Measurements from ENCODE around the gene GORASP2. TPM values are rescaled to one million over a fixed set of nuclear protein-coding genes. Genes with fewer than 3 reads are reported as not detected.

The GORASP2 gene
- total and polyA plus RNA-seq, 2 of the 4 experiments (the other 2 are of a cell fraction) = 53.1 to 156 TPM

DNA sequence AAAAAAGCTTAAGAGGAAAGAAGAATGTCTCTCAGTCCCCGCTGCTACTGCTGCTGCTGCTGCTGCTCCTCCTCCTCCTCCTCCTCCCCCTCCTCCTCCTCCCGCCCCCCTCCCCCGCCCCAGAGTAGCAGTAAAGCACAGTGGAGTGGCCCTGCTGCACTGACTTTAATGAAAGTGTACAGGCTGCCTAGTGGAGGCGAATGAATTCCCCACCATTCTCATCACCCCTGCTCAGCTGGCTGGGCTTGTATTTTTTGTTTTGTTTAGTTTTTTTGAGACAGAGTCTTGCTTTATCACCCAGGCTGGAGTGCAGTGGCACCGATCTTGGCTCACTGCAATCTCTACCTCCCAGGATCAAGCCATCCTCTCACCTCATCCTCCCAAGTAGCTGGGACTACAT is 34.3 kb downstream of the GORASP2 start:
- CTCF ChIA-PET = no interaction called here
- H3K14ac ChIP-seq (replicated peaks; ENCODE audit: low read depth, low read length) = no peak overlapping the region
- H3K56ac ChIP-seq (ENCODE audit: extremely low read depth, insufficient read depth, low read length) = no peak overlapping the region
- H2BK120ac ChIP-seq (ENCODE audit: low read depth, low read length) = no peak overlapping the region
- H4K20me1 ChIP-seq (ENCODE audit: insufficient read depth, low read length) = peaks cover 23% of the 10 kb centered on the region
- peaks cover 3% of the 10 kb centered on the region; the same call in 1 of the 2 replicates for H3K4me1 ChIP-seq (ENCODE audit: control insufficient read depth, insufficient read depth, low read length)
- H3K4me3 ChIP-seq (ENCODE audit: insufficient read depth, low read depth, low read length) = no peak overlapping the region
- H2AK9ac ChIP-seq (replicated peaks; ENCODE audit: low read depth, low read length, poor library complexity) = no peak overlapping the region
- no peak overlapping the region for H2AFZ ChIP-seq (replicated peaks; ENCODE audit: low read length, poor library complexity)
- H3K27ac ChIP-seq (ENCODE audit: insufficient read depth, low read length) = no peak overlapping the region
- intact Hi-C loops (cut with micrococcal nuclease) = no loop called here
- peaks cover 57% of the 10 kb centered on the region for H3K36me3 ChIP-seq (ENCODE audit: control insufficient read depth, insufficient read depth, low read length)
- H3K4me2 ChIP-seq (ENCODE audit: low read depth, low read length) = no peak overlapping the region
- no peak overlapping the region for H3K23ac ChIP-seq (ENCODE audit: low read depth, low read length)
- no peaks in the 10 kb centered on the region for H3K9me3 ChIP-seq (ENCODE audit: control insufficient read depth, insufficient read depth, low read length)
- H3K4ac ChIP-seq (ENCODE audit: low read depth, low read length) = no peak overlapping the region
- in situ Hi-C loops (cut with MboI; ENCODE audit: low sequenced_read_pairs) = no loop called here
- no CpG with 5 or more reads among the region's 5 CpGs for WGBS, 2 experiments (ENCODE audit: extremely low coverage in 2 of 2, insufficient read length in 1 of 2)
- dilution Hi-C loops (cut with HindIII; ENCODE audit: low sequenced_read_pairs, unreplicated experiment) = no loop called here
- no peaks in the 10 kb centered on the region for H3K27me3 ChIP-seq (ENCODE audit: control insufficient read depth, insufficient read depth, low read length)
- no peak overlapping the region for H3K9ac ChIP-seq (ENCODE audit: low read depth, low read length)
- H2BK15ac ChIP-seq (ENCODE audit: low read depth, low read length) = no peak overlapping the region
- no peak overlapping the region for H2AK5ac ChIP-seq (ENCODE audit: low read depth, low read length)
- POLR2A ChIA-PET (ENCODE audit: unreplicated experiment) = interaction anchor here (0.6 kb wide), 1 partner anchor 10 kb away, joined by 3 read pairs; no protein-coding TSS in a partner anchor
- H2BK20ac ChIP-seq (ENCODE audit: low read depth, low read length) = no peak overlapping the region
- DNase-seq (no peak), ATAC-seq (ENCODE audit: low read depth) (no peak)
- H2BK5ac ChIP-seq (ENCODE audit: low read depth, low read length, poor library complexity, severe bottlenecking) = no peak overlapping the region
- peaks cover 4% of the 10 kb centered on the region; the same call in 1 of the 2 replicates for H3K9me1 ChIP-seq (ENCODE audit: insufficient read depth, low read length)
- H3K79me1 ChIP-seq (ENCODE audit: low read depth in 1 of 2, low read length in 2 of 2) = peaks cover 8 to 23% of the 10 kb centered on the region in 2 experiments
- no peak overlapping the region for H4K91ac ChIP-seq (ENCODE audit: insufficient read depth, low read depth, low read length)
- TF ChIP-seq BHLHE40 (IDR thresholded peaks at IDR 0.05; ENCODE audit: low read depth, low read length) (no peak), SMC3 (IDR thresholded peaks at IDR 0.05; ENCODE audit: low read depth, low read length) (no peak), CHD1 (IDR thresholded peaks at IDR 0.05; ENCODE audit: low read depth, low read length) (no peak), RAD21 (IDR thresholded peaks at IDR 0.05; ENCODE audit: low read length) (no peak), USF2 (IDR thresholded peaks at IDR 0.05; ENCODE audit: low read depth, low read length) (no peak), NFE2L2 (IDR thresholded peaks at IDR 0.05; ENCODE audit: low read depth, low read length) (no peak), MXI1 (IDR thresholded peaks at IDR 0.05; ENCODE audit: borderline replicate concordance, low read depth, low read length) (no peak), MAFK (IDR thresholded peaks at IDR 0.05; ENCODE audit: low read depth, low read length) (no peak)
- no peak overlapping the region for H4K8ac ChIP-seq (ENCODE audit: low read depth in 2 of 2, low read length in 2 of 2)
- no peak overlapping the region for H3K18ac ChIP-seq (ENCODE audit: low read depth, low read length)
- BruUV-seq (replicated peaks) = no TSS peak
- no peak overlapping the region for H4K5ac ChIP-seq (ENCODE audit: low read depth, low read length)
